Measurements from ENCODE around the gene C20orf204. TPM values are rescaled to one million over a fixed set of nuclear protein-coding genes. Genes with fewer than 3 reads are reported as not detected.

Gene C20orf204
- total and polyA plus RNA-seq, 2 of the 8 experiments (the other 6 are each of a cell fraction or from before 2014, with no cell fraction given) = 0.39 to 0.52 TPM

DNA sequence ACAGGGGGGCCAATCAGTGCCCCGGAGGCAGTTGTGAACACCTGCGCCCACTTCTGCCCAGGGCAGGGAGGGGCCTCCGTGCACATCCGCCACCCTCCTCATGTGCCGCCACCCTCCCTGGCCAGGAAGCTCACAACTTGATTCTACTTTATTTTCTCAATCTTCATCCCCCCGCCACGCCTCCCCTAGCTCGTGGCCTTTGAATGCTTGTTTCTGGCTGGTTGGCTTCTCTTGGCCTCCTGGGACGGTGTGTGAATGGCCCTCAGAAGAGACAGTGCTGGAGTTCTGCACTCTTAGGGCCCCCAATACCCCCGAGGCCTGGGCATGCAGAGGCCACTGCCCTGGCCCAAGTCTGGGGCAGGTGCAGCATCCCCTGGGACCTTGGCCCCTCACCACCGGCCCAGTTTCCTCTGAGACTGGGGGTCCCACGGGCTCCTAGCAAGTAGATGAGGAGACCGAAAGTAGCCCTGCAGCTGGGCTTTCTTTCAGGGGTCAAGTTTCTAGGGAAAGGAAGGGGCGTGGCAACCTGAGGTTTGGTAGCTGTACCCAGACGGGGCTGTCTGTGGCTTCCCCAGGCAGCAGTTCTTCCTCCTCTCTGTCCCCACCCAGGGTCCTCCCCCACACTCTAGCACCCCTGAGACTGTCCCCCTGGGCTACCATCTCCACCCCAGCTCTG lies 42.0 kb downstream of the C20orf204 start:
- TF ChIP-seq NRF1 (IDR thresholded peaks at IDR 0.05; ENCODE audit: low read depth, low read length) = no peak
- no peak for TF ChIP-seq RXRA (IDR thresholded peaks at IDR 0.05; ENCODE audit: insufficient read depth, low read depth, low read length)
- 0 out of 4 replicates have a peak, but pooled peaks of 1 of the 2 experiments have one; percentile 15 for TF ChIP-seq SIN3A (conservative IDR thresholded peaks at IDR 0.05 in 1 of 2, IDR thresholded peaks at IDR 0.05 in 1 of 2; ENCODE audit: low read depth in 1 of 2, low read length in 2 of 2)
- no peak for TF ChIP-seq SAP30 (IDR thresholded peaks at IDR 0.05; ENCODE audit: insufficient read depth, insufficient replicate concordance, low read length)
- no peak for TF ChIP-seq GABPA (IDR thresholded peaks at IDR 0.05; ENCODE audit: borderline replicate concordance, insufficient read depth, low read length)
- peak overlapping the region in 2 of 4 experiments; percentile 5 to 92; a peak in 2 of 8 replicates for H3K4me3 ChIP-seq (ENCODE audit: extremely low read depth in 1 of 4, insufficient read depth in 2 of 4, low read depth in 3 of 4, low read length in 4 of 4)
- H3K23ac ChIP-seq (ENCODE audit: insufficient read length) = no peak overlapping the region
- peaks cover 11% of the 10 kb centered on the region; the same call in 1 of the 2 replicates for H3K23me2 ChIP-seq (ENCODE audit: low read depth, low read length)
- no peak overlapping the region for H3K14ac ChIP-seq (ENCODE audit: insufficient read length)
- CTCF ChIA-PET (ENCODE audit: partially characterized antibody) = interaction anchor here (1.6 to 13.0 kb wide), 5 partner anchors 9 to 40 kb away, joined by 5 to 144 read pairs (median 33); partner anchors contain the start of genes SOX18 and TCEA2
- WGBS, 2 experiments (ENCODE audit: extremely low coverage in 1 of 2, insufficient coverage in 1 of 2, insufficient read length in 1 of 2, insufficient replicate concordance in 2 of 2, low coverage in 1 of 2, low lambda C conversion rate in 2 of 2, missing lambda C conversion rate in 1 of 2) = 80% methylated on average over 15 of the region's 15 CpGs; no CpG with 5 or more reads in 1 of the 2 experiments
- H3K9ac ChIP-seq (replicated peaks in 1 of 4; ENCODE audit: extremely low read depth in 1 of 4, low read depth in 3 of 4, low read length in 3 of 4) = no peak overlapping the region
- no peak overlapping the region for H3K18ac ChIP-seq (ENCODE audit: extremely low read depth, low read length)
- H2AFZ ChIP-seq (ENCODE audit: low read length) = no peak overlapping the region
- FAIRE-seq (no peak), DNase-seq (ENCODE audit: low read depth in 1 of 2, low spot score in 2 of 2) (no peak)
- H2BK12ac ChIP-seq (ENCODE audit: low read depth, low read length) = no peak overlapping the region
- no peak overlapping the region for H3K27ac ChIP-seq (ENCODE audit: low read depth, low read length)
- H2BK120ac ChIP-seq (replicated peaks; ENCODE audit: low read depth, low read length) = no peak overlapping the region
- H2BK5ac ChIP-seq (ENCODE audit: low read depth, low read length) = no peak overlapping the region
- H3K27me3 ChIP-seq (replicated peaks in 1 of 4; ENCODE audit: control insufficient read depth in 3 of 4, extremely low read depth in 1 of 4, insufficient read depth in 3 of 4, low read length in 3 of 4) = peaks cover 1 to 25% (median 19%) of the 10 kb centered on the region in 4 experiments; a peak in 6 of 7 replicates
- peaks cover 0 to 23% (median 12%) of the 10 kb centered on the region in 4 experiments; a peak in 5 of 7 replicates for H3K4me1 ChIP-seq (replicated peaks in 1 of 4; ENCODE audit: control insufficient read depth in 3 of 4, insufficient read depth in 4 of 4, low read length in 3 of 4)
- H2BK15ac ChIP-seq (ENCODE audit: low read length) = no peak overlapping the region
- no peaks in the 10 kb centered on the region for H3K9me3 ChIP-seq (ENCODE audit: insufficient read depth in 2 of 2, low read depth in 1 of 2, low read length in 1 of 2)
- POLR2A ChIA-PET (ENCODE audit: partially characterized antibody) = interaction anchor here (1.6 to 4.6 kb wide), 2 partner anchors 10 to 12 kb away, joined by 4 to 27 read pairs; no protein-coding TSS in a partner anchor
- H4K91ac ChIP-seq (replicated peaks; ENCODE audit: insufficient read length, low read length) = no peak overlapping the region
- H3K79me2 ChIP-seq (ENCODE audit: control insufficient read depth in 1 of 2, insufficient read depth in 2 of 2, low read length in 2 of 2) = no peaks in the 10 kb centered on the region
- H3K36me3 ChIP-seq (ENCODE audit: control insufficient read depth in 2 of 4, insufficient read depth in 4 of 4, low read length in 3 of 4) = peaks cover 0 to 6% (median 3%) of the 10 kb centered on the region in 4 experiments; a peak in 3 of 8 replicates
- no peak overlapping the region for H3K56ac ChIP-seq (replicated peaks; ENCODE audit: insufficient read length, low read depth, low read length)
- H2AK5ac ChIP-seq (ENCODE audit: low read depth, low read length) = no peak overlapping the region
- H4K5ac ChIP-seq (ENCODE audit: insufficient read length, low read depth, low read length) = no peak overlapping the region
- H2BK20ac ChIP-seq (ENCODE audit: low read length) = no peak overlapping the region
- H3K79me1 ChIP-seq (ENCODE audit: low read depth, low read length) = no peaks in the 10 kb centered on the region
- no peak overlapping the region for H3K4ac ChIP-seq (replicated peaks; ENCODE audit: insufficient read length, low read depth, low read length)
- peaks cover 0 to 4% of the 10 kb centered on the region in 2 experiments for H4K20me1 ChIP-seq (replicated peaks in 1 of 2; ENCODE audit: control insufficient read depth in 1 of 2, insufficient read depth in 2 of 2, low read length in 2 of 2)
- peak overlapping the region; percentile 11; the same call in 1 of the 2 replicates for H4K8ac ChIP-seq (ENCODE audit: extremely low read depth, insufficient read depth, low read length)
- peak overlapping the region; percentile 33 to 78 for H3K4me2 ChIP-seq (ENCODE audit: insufficient read depth in 1 of 2, low read depth in 2 of 2, low read length in 2 of 2)
